GM21529 (cell line): Measurements from ENCODE around the gene CSTA.

ENCODE experiments used
- ATAC-seq: cut with Tn5 transposase; IDR thresholded peaks from one replicate; pipeline ENCODE4 v1.9.1; 2021; ENCODE audit not compliant: unreplicated experiment

Gene CSTA

DNA sequence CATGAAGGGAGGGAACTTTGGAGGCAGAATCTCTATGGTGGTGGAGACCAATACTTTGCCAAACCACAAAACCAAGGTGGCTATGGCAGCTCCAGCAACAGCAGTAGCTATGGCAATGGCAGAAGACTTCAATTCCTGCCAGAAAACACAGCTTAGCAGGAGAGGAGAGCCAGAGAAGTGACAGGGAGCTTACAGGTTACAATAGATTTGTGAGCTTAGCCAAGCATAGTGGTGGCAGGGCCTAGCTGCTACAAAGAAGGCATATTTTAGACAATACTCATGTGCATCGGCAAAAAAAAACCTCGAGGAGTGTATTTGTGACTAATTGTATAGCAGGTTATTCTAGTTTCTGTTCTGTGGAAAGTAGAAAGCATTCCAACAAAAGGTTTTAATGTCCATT is 6.4 kb upstream of the CSTA start:
- ATAC-seq: no peak

DNA sequence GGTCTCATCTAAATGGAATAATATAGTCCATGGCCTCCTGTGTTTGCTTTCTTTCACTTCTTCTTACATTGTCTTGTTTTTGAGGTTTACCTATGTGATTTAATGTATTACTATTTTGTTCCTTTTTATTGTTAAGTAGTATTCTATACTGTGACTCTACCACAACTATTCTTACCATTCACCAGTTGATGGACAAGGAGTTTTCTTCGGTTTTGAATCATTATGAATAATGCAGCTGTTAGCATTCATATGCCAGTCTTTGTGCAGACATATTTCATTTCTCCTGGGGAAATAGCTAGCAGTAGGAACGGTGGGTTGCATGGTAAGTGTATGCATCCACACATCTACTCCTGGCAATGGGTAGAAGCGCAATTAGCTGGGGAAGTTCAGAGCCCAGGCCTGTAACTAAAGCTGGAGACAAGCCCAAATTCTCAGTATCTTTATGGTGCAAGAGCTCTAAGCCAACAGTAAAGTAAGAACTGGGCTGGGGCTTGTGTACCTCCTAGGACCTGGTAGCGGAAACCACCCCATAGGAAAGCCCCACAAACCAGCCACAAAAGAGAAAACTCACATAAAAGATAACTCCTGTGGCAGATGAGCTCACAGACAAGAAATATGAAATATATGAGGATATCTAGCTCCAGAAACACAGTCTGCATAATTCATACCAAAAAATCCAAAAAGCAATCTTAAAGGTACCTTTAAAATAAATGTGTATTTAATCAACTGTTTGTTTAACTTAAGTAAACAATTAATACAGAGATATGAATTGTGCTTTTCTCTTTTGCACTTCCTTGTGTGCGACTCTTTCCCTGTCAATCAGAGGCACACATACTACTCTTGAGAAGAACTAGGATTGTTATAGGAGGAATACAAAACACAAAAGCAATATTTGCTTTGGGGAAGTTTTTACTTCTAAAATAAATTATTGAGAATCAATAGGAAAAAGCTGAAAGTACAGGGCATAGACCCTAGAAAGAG is 2.7 kb upstream of the CSTA start:
- ATAC-seq: peak; percentile 45

DNA sequence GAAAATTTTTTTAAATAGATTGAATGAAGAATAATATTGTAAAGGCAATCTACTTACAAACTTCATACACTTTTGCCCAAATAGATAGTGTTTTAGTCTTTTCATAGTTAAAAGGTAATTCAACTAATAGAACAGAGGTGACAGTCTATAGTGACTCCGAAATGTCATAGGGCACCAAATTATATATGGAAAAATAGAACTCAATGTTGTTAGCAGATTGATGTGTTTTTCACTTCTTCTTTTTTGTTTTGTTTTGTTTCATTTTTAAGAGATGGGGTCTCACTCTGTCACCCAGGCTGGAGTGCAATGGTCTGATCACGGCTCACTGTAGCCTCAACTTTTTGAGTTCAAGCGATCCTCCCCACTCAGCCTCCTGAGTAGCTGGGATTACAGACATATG is 721 bp downstream of the CSTA start:
- no peak for ATAC-seq

DNA sequence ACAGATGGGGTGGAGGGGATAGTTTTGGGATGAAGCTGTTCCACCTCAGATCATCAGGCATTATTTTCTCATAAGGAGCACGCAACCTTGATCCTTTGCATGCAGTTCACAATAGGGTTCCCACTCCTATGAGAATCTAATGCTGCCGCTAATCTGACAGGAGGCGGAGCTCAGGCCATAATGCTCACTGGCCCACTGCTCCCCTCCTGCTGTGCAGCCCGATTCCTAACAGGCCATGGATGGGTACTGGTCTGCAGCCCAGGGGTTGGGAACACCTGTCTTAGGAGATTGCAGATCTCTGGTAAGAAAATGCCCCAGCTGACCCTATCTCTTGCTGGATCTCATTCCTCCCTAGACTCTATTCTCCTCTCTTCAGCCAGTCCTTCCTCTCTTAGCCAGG is 6.8 kb downstream of the CSTA start:
- no peak for ATAC-seq

DNA sequence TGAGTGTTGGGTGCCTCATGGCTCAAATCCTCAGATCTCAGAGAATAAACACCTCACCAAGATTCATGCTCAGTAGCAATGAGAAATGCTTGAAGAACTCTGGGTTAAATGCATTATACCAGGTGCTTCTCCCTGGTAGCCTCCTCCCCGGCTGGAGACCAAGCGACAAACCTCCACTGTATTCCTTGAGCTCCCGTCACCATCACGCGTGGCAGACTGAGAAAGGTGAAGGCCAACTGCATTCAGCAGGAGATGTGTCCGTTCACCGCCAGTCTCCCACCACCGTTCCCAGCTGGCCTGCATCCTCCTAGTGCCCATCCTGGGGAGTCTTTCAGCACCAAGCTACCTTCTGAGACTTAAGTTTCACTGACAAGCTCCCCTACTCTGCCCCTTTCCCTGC is 7.5 kb downstream of the CSTA start:
- no peak for ATAC-seq

DNA sequence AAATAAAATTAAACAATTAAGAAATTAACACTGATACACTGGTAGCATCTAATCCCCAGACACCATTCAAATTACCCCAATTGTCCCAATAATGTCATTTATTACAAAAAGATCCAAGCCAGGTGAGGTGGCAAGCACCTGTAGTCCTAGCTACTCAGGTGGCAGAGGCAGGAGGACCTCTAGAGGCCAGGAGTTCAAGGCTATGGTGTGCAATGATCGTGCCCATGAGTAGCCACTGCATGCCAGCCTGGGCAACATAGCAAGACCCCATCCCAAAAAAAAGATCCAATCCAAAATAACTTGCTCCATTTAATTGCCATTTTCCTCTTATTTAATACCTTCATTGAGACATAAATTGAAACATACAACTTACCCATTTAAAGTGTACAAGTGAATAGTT is 17.8 kb downstream of the CSTA start:
- ATAC-seq: no peak

DNA sequence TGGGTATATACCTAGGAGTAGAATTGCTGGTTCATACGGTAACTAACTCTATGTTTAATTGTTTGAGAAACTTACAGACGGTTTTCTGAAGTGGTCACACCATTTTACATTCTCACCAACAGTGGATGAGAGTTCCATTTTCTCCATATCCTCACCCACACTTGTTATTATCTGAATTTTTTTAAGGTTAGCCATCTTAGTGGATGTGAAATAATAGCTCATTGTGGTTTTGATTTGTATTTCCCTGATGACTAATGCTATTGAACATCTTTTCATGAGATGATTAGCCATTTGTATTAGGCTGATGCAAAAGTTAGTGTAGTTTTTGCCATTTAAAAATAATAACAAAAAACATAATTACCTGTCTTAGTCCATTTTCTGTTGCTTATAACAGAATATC is 18.6 kb downstream of the CSTA start:
- ATAC-seq: no peak

DNA sequence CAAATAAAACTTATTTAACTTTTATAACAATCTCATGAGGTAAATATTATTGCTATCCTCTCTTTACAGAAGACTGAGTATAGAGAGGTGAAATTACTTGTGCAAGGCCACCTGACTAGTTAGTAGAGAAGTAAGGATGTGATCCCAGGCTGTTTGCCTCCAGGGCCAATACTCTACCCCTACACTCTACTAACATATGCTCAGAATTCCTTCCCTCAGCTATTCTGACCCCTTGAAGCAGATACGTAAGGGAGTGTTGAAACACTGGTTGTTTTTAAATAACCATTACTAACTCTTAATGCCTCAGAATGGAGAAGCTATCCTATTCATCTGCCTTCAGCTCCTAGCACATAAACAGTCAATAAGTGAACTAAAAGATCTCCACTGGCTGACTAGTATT is 24.1 kb downstream of the CSTA start:
- no peak for ATAC-seq

DNA sequence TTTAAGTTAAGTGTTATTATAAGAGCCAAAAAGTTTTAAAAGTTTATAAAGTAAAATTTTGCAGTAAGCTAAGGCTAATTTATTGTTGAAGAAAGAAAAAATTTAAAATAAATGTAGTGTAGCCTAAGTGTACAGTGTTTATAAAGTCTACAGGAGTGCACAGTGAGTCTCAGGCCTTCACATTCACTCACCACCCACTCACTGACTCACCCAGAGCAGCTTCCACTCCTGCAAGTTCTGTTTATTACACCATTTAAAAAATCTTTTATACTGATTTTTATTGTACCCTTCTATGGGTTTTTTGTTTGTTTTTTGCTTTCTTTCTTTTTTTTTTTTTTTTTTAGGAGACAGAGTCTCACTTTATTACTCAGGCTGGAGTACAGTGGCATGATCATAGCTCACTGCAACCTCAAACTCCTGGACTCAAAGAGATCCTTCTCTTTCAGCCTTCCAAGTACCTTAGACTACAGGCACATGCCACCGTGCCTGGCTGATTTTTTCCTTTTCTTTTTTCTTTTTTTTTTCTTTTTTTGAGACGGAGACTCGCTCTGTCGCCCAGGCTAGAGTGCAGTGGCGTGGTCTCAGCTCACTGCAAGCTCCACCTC is 25.9 kb downstream of the CSTA start:
- ATAC-seq: no peak

DNA sequence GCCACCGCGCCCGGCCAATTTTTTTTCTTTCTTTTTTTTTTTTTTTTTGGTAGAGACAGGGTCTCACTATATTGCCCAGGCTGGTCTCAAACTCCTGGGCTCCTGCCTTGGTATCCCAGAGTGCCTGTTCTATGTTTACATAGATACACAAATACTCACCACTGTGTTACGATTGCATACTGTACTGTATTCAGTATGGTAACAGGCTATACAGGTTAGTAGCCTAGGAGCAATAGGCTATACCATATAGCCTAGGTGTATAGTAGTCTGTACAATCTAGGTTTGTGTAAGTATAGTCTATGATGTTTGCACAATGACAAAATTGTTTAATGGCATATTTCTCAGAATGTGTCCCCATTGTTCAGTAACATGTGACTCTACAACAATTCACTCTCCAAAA is 26.6 kb downstream of the CSTA start:
- ATAC-seq: no peak

DNA sequence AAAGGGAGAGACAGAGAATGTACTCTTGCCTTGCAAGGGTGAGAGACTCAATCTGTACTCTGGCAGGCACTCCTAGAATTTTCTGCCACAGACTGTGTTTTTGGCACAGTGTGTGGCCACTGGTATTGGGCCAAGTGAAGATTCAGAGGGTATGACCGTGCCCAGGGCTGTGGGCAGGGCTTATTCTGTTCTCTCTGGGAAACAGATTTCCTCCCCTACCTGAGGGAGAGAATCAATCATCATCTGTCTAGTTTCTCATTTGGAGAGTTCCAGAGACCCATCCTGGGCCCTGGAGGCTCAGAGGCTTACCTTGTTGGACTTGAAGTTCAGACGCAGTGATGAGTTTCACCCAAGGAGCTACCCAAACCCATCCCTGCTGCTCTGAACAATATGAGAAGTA is 28.2 kb downstream of the CSTA start:
- no peak for ATAC-seq

DNA sequence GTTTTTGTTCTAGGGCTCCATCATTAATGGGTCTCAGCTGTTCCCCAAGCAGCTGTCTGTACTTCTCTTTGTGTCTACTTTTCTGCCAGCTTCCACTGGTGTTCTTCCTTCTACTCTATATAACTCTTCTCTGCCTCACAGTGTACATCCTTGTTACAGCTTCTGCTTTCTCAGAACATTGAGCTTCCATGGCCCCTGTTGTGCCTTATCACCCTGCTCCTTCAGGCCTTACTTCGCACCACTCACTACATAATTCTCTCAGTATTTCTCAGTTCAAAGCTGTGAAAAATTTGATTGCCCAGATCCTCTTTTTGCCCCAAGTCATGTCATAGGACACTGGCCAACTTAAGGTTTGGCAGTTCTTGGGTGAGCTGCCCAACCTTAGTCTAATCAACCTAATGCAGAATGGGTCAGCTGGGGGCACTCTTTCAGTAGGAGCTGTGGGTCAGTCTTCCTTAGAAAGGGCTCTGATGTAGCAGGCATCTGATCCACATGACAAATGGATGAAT is 28.9 kb downstream of the CSTA start:
- no peak for ATAC-seq

DNA sequence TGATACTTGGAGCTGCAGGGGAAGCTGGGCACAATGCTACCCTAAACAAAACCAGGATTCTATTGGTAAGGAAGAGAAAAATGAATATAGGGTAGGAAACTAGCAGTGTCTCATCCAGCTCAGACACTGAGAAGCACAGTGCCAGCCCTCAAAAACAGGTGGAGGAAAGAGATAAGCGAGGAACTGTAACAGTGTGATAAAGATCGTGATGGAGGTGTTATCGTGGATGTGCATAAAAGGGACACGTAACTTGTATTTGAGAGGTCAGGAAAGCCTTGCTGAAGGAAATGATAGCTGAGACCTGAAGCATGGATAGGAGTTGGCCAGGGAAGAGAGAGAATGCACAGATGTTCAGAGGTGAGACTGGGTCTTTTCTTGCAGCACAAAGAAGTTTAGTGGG is 30.6 kb downstream of the CSTA start:
- no peak for ATAC-seq

DNA sequence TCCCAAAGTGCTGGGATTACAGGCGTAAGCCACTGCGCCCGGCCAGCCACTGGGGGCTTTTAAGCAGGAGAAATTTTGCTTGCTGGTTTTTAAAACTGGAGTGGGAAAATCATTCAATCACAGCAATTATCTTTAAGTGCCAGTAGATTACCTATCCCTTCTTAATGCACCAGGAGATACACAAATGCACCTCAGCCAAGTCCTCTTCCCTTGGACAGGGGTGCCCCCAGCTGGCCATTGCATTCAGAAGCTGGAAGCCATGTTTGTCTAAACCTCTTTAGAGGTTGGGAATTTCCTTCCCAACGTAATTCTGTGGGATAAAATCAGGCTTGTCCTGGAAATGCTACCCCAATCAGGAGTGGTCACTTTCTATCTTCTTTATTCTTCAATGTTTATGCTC is 31.4 kb downstream of the CSTA start:
- no peak for ATAC-seq

DNA sequence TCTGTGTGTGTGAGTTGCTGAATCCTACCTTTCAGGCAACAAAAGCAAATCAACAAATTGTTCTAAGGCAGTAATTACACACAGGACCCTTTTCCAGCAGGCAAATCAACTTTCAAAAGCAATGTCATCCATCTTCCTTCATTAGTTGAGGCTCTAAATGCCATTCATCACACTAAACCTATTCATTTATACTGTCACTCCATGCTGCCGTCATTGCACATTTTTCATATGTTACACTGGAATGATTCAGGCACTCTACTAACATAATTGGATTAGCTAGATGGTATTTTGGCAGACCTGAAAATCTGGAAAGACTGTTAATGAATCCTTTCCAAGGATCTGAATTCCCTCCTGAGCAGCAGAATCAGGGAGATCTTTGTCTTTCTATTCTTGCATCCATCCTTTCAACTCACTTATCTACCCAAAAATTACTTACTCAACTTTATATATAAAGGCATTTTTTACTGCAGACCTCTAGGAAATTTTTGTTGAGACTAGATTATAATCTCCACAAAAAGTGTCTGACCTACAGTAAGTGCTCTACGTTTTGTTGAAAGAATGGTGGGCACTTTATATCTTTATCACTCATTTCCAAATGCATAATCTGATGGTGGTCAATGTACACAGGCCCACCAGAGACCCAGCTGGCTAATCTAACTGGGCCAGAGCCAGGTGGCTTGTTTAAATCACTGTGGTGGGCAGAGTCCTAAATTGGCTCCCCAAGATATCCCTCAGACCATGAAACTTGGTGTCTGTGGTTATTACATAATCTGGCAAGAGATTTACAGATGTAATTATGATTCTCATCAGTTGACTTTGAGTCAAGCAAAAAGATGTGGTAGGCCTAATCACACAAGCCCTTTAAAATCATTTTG is 33.0 kb downstream of the CSTA start:
- ATAC-seq: no peak

DNA sequence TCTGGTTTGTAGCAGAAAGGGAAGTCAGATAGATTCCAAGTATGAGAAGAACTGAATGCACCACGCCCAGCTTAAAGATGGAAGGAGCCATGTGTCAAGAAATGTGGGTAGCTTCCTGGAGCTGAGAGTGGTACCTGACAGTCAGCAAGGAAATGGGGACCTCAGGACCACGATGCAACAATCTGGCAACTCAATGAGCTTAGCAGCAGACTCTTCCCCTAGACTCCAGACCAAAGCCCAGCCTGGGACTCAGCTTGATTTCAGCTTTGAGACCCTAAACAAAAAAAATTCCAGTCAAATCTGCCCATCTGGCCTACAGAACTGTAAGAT is 33.6 kb downstream of the CSTA start:
- ATAC-seq: no peak

DNA sequence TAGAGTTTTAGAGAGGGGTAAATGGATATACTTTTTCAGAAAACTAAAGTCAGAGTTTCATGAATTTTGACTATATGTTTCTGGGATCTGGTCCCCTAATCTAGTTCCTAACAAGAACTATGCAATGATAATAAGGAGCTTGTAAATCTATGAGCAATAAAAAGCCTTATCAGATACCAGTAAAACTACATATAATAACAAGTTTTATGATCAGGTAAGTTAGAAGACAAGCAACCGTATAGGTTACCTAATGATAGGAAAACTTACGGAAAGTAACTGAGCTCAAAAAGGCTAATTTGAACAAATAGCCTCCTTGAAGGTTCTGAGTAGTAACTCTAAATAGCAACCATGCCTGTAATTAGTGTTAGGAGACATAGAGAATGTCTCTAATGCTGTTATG is 37.0 kb downstream of the CSTA start:
- no peak for ATAC-seq

DNA sequence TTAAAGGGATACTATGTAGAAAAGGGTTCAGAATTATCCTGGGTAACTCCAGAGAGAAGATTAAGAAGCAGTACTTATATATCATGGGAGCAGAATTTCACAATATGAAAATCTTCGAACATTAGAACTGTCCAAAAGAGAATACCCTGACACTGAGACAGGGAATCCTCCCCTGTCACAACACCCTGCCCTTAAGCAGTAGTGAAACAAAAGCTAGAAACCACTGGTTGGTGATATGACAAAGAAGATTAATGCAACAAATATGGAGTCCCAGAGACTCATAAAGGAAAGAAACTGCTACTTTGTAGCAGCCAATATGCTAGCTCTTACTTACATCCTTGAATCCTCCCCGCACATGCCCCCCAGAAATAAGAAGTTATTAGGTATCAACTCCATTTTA is 39.4 kb downstream of the CSTA start:
- no peak for ATAC-seq

DNA sequence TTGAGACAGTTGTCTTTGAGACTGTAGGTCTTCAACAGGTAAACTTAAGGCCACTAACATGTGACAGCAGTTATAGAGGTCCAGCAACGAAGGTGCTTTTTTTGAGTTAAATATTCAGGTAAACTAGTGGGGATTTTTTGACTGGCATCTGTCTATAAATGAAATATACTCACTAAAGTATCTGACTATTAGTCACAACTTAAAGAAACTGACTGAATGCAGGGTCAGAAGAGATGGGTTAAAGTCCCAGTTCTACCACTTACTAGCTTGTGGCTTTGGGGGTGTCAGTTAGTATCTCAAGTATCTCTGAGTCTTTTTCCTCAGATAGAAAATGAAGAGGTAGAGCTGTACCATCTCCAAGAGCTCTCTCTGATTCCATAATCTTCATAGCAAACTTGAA is 40.0 kb downstream of the CSTA start:
- ATAC-seq: peak; percentile 35

DNA sequence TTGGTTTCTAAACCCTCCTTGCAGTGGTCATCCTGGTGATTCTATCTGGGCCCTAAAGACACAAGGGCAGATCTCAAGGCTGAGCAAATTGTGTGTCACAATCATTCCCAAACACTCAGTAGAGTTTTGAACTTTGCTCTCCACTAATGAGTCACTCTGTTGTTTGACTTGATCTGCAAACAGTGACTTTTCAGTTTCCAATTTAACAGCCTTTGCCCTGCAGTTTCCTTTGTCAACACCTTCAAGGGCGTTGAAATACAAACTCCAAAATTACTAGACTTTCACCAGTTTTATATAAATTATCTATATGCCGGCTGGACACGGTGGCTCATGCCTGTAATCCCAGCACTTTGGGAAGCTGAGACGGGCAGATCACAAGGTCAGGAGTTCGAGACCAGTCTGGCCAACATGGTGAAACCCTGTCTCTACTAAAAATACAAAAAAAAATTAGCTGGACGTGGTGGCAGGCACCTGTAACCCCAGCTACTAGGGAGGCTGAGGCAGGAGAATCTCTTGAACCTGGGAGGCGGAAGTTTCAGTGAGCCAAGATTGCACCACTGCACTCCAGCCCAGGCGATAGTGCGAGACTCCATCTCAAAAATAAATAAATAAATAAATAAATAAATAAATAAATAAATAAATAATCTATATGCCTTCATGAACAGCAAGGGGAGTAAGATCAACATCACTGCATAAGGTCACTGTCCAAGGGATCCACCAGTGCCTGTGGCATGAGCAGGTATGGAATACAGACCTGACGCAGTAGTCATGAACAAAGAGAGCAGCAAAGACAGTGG is 40.7 kb downstream of the CSTA start:
- peak; percentile 92 for ATAC-seq

DNA sequence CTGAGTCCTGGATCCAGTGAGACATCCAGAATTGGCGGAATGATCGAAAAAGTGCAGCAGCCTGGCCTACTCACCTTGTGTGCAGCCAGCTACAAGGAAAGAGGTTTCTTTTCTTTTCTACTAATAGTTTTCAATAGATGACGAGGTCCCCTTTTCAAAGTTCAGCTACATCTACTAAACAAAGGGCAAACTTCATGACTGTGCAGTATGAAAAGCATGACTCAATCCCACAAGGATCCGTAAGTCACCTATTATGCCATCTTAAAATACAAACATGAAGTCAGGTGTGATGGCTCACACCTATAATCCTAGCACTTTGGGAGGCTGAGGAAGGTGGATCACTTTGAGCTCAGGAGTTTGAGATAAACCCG is 41.3 kb downstream of the CSTA start:
- no peak for ATAC-seq
